ENCODE data around the gene FAM118A.

GRCh38 chr22:45303181-45303580 lies 6.6 kb upstream of the FAM118A start:
- TF ChIP-seq ZNF138 (CRISPR knock-in tag; conservative IDR thresholded peaks at IDR 0.05) (no peak), CBFB (CRISPR knock-in tag; IDR thresholded peaks at IDR 0.05; ENCODE audit: low read depth) (no peak), E2F1 (CRISPR knock-in tag; IDR thresholded peaks at IDR 0.05) (no peak), CTCF (IDR thresholded peaks at IDR 0.05) (no peak), MLX (CRISPR knock-in tag; IDR thresholded peaks at IDR 0.05) (no peak), ATF2 (CRISPR knock-in tag; IDR thresholded peaks at IDR 0.05; ENCODE audit: borderline replicate concordance, low read depth) (no peak), USF1 (CRISPR knock-in tag; IDR thresholded peaks at IDR 0.05) (no peak), ZNF121 (CRISPR knock-in tag; IDR thresholded peaks at IDR 0.05) (no peak)

Measured in WTC11 (cell line).